Upper lobe of left lung (tissue), 4 donors: ENCODE results near the gene ZSCAN31.

Experiments used
- CTCF ChIP-seq, 6 experiments: fragments of 450-650 bp in 4 of 6; fragments of 200-600 bp in 2 of 6; sonication (generic) in 2 of 6; IDR thresholded peaks; one replicate each; pipeline ENCODE4 v1.5.1; 2016 to 2019; ENCODE audit warnings: antibody characterized with exemption in 6 of 6
- POLR2A ChIP-seq, 4 donors: fragments of 450-650 bp; IDR thresholded peaks; one replicate each; pipeline ENCODE4 v1.5.1; 2016 to 2017; ENCODE audit warnings: antibody characterized with exemption in 4 of 4, mild to moderate bottlenecking in 2 of 4

GRCh38 chr6:28312939-28313338 is 23.0 kb downstream of the ZSCAN31 start:
- TF ChIP-seq CTCF (IDR thresholded peaks at IDR 0.05), result no peak
- no peak for TF ChIP-seq POLR2A (IDR thresholded peaks at IDR 0.05)
